ENCODE results near the gene MKRN2. TPM values are rescaled to one million over a fixed set of nuclear protein-coding genes. Genes with fewer than 3 reads are reported as not detected.

MKRN2 gene
- total and polyA plus RNA-seq, 12 donors = 26.0 to 51.0 (median 37.3) TPM

DNA sequence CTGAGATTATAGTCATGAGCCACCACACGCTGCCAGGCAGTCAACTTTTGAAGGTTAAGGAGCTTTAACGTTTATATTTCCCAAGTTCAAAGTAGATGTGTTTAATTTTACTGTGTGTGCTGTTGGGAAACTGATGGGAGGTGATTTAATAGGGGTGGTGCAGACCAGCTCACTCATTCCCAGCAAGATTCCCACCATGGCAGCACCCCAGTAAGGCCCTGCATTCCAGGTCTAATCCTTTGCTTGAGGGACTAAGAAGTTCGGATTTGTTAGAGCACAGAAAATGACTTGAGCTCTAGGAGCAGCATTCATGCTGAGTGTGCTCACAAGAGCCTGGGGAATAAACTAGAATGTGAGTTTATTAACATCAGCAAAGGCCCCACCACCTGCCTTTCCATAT lies 47.4 kb upstream of the MKRN2 start:
- Histone ChIP-seq H3K4me3 (no peak overlapping the region), H3K27ac (no peak overlapping the region), H3K36me3 (peaks cover 0 to 59% (median 0%) of the 10 kb centered on the region in 9 donors), H3K27me3 (no peaks in the 10 kb centered on the region), H3K4me1 (peaks cover 0 to 19% (median 11%) of the 10 kb centered on the region in 9 donors), H3K9me3 (no peaks in the 10 kb centered on the region)
- intact Hi-C loops (cut with DNase I) = no loop called here
- WGBS, 2 donors = 86 to 88% methylated on average over 3 of the region's 3 CpGs
- DNase-seq (no peak), ATAC-seq (no peak)
- TF ChIP-seq, protein P1, sequence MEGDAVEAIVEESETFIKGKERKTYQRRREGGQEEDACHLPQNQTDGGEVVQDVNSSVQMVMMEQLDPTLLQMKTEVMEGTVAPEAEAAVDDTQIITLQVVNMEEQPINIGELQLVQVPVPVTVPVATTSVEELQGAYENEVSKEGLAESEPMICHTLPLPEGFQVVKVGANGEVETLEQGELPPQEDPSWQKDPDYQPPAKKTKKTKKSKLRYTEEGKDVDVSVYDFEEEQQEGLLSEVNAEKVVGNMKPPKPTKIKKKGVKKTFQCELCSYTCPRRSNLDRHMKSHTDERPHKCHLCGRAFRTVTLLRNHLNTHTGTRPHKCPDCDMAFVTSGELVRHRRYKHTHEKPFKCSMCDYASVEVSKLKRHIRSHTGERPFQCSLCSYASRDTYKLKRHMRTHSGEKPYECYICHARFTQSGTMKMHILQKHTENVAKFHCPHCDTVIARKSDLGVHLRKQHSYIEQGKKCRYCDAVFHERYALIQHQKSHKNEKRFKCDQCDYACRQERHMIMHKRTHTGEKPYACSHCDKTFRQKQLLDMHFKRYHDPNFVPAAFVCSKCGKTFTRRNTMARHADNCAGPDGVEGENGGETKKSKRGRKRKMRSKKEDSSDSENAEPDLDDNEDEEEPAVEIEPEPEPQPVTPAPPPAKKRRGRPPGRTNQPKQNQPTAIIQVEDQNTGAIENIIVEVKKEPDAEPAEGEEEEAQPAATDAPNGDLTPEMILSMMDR (IDR thresholded peaks at IDR 0.05) = no peak

DNA sequence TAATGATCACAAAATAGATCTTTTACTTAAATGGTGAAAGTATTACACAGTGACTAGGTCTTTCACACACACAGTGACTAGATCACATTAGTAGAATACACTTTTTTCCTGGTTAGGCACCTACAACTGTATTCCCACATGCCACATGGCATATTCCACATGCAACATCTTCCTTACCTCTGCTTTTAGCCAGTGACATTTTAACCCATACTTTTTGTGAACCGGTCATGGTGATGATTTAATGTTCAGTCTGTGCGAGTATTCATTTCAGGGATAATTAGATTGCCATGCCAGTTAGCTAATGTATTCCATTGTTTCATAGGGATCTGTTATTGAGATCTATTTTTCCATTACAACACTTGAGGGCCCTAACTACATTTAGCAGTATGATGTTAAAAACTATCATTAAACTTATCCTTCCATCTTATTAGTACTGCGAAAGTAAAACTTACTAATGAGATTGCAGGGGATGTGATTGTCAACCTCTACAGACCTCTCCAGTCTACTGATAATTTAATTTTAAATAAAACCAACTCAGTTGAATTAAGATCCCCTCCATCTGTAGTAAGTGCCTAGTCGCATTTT lies 44.3 kb upstream of the MKRN2 start:
- WGBS, 2 donors = 76% methylated on average over 4 of the region's 4 CpGs
- intact Hi-C loops (cut with DNase I) = no loop called here
- H3K27me3 ChIP-seq = no peaks in the 10 kb centered on the region
- peaks cover 0 to 31% (median 0%) of the 10 kb centered on the region in 9 donors for H3K36me3 ChIP-seq
- ATAC-seq (no peak), DNase-seq (no peak)
- H3K4me3 ChIP-seq = no peak overlapping the region
- H3K4me1 ChIP-seq = peaks cover 0 to 23% (median 11%) of the 10 kb centered on the region in 9 donors
- no peaks in the 10 kb centered on the region for H3K9me3 ChIP-seq
- TF ChIP-seq, protein P1 (IDR thresholded peaks at IDR 0.05) = no peak
- peak overlapping the region in 2 of 10 donors; percentile 60 to 67 for H3K27ac ChIP-seq

DNA sequence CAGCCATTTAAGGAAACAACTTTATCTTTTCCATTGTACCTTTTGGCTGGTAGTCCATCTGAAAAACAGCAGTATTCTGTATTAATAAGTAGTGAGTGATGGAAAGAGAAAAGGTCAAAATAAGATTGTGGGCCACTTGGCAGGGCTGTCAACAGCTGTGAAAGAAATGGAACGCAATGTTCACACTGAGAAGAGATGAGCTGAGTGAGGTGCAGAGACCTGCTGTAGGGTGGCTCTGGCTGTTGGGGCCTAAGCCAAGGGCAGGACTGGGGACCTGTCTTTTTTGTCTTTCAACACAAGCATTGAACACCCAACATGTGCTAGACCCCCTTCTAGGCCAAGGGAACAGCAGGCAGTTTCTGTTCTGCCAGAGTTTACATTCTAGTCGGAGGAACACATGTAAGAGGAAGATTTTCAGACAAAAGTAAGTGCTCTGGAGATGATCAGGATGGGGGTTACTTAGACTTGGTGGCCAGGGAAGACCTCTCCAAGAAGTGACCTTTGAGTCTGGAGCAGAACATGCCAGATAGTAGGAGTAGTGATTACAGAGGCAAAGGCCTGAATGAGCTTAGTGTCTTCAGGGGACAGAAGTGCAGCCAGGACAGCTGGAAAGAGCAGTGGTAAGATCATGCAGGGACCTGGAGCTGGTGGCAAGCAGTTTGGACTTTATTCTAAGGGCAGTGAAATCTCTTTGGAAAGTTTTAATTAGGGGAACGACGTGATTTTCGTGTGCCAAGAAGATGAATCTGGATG lies 43.0 kb upstream of the MKRN2 start:
- Histone ChIP-seq H3K27me3 (no peaks in the 10 kb centered on the region), H3K4me1 (peaks cover 0 to 28% (median 11%) of the 10 kb centered on the region in 9 donors), H3K27ac (peak overlapping the region in 9 of 10 donors; percentile 2 to 77 (median 61)), H3K36me3 (peaks cover 0 to 32% (median 0%) of the 10 kb centered on the region in 9 donors), H3K4me3 (no peak overlapping the region), H3K9me3 (no peaks in the 10 kb centered on the region)
- TF ChIP-seq, protein P1 (IDR thresholded peaks at IDR 0.05) = no peak
- 61 to 63% methylated on average over 5 of the region's 5 CpGs for WGBS, 2 donors
- ATAC-seq (peak; percentile 46 to 96 (median 84)), DNase-seq (peak; percentile 10 to 31)
- intact Hi-C loops (cut with DNase I) = no loop called here

DNA sequence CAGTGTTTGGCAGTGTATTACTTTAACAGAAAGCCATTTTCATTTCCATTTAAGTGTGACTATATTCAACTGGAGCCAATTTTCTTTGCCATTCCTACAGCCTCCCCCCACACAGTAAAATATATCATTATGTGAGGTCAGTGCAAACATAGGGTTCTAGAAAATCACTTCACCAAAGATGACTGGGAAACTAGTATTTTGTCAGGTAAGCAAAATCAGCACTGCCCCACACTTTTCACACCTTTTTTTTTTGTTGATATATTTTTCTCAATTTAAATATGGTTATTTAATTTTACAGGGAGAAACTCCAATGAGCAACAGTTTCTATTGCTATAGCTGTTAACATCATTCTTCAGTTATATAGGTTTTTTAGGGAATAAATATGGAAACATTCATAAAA lies 41.3 kb upstream of the MKRN2 start:
- no peak overlapping the region for H3K27ac ChIP-seq
- H3K9me3 ChIP-seq = no peaks in the 10 kb centered on the region
- H3K4me3 ChIP-seq = no peak overlapping the region
- no peaks in the 10 kb centered on the region for H3K27me3 ChIP-seq
- peaks cover 0 to 28% (median 11%) of the 10 kb centered on the region in 9 donors for H3K4me1 ChIP-seq
- TF ChIP-seq, protein P1 (IDR thresholded peaks at IDR 0.05) = no peak
- intact Hi-C loops (cut with DNase I) = no loop called here
- ATAC-seq = no peak
- DNase-seq = no peak
- H3K36me3 ChIP-seq = peaks cover 0 to 30% (median 3%) of the 10 kb centered on the region in 9 donors
